Ovary (tissue), 3 donors: ENCODE results near the gene FOCAD.

Source experiments
- EP300 ChIP-seq: sonication (generic); formaldehyde crosslinking; IDR thresholded peaks from one replicate; pipeline ENCODE4 v1.6.1; 2017; ENCODE audit warnings: antibody characterized with exemption
- POLR2A ChIP-seq: fragments of 450-650 bp; IDR thresholded peaks from one replicate; pipeline ENCODE4 v1.6.1; 2017; ENCODE audit warnings: antibody characterized with exemption, mild to moderate bottlenecking, moderate library complexity
- TF ChIP-seq, protein P1 (sequence below), 3 donors: fragments of 450-650 bp in 2 of 3; fragments of 200-600 bp in 1 of 3; IDR thresholded peaks; one replicate each; pipeline versions ENCODE4 v1.5.1 to v1.8.0; 2016 to 2022; ENCODE audit warnings: antibody characterized with exemption in 3 of 3, mild to moderate bottlenecking in 1 of 3
- donor health status: DM: no; HTN: no; CAD: no.

DNA sequence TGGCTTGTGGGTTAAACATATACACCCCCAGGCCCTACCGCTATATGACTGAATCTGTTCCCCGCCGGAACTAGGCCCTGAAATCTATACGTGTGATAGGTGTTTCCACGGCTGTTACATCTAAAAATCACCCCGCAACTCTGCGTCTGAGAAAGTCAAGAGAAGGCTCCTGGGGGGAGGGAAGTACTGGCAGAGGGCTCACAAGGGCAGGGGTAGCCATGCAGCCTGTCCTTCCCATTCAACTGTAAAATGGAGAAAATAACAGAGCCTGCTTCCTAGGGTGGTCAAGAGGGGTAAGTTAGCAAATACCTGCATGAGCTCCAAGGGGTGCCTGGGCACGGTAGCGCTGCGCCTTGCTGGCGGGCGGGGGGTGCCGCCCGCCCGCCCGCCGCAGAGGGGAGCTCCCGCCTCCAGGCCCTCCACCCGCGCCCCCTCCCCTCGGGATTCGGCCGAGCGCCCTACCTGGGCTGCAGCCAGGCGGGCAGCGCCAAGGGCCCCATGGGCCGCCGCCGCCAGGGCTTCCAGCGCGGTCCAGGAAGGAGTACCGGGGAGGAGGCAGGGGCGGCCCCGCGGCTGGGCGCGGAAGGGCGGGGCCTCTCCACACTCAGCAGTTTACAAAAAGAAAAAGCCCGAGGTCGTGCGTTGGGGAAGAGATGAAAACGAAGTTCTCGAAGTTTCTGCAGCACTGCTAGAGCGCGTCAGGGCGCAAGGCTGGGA is 347.2 kb downstream of the FOCAD start, which contains the start of gene HACD4:
- TF ChIP-seq, protein P1, sequence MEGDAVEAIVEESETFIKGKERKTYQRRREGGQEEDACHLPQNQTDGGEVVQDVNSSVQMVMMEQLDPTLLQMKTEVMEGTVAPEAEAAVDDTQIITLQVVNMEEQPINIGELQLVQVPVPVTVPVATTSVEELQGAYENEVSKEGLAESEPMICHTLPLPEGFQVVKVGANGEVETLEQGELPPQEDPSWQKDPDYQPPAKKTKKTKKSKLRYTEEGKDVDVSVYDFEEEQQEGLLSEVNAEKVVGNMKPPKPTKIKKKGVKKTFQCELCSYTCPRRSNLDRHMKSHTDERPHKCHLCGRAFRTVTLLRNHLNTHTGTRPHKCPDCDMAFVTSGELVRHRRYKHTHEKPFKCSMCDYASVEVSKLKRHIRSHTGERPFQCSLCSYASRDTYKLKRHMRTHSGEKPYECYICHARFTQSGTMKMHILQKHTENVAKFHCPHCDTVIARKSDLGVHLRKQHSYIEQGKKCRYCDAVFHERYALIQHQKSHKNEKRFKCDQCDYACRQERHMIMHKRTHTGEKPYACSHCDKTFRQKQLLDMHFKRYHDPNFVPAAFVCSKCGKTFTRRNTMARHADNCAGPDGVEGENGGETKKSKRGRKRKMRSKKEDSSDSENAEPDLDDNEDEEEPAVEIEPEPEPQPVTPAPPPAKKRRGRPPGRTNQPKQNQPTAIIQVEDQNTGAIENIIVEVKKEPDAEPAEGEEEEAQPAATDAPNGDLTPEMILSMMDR (IDR thresholded peaks at IDR 0.05) = no peak
- no peak for TF ChIP-seq EP300
- no peak for TF ChIP-seq POLR2A
